Measurements from ENCODE around the gene SPTAN1.

GRCh38 chr9:128643519-128644300 lies 91.3 kb downstream of the SPTAN1 start:
- no peak for TF ChIP-seq CTCF (conservative IDR thresholded peaks at IDR 0.05; ENCODE audit: low read depth, low read length)
- TF ChIP-seq POLR2A (IDR thresholded peaks at IDR 0.05; ENCODE audit: low read depth, low read length): no peak
- TF ChIP-seq CEBPB (IDR thresholded peaks at IDR 0.05; ENCODE audit: low read depth, low read length): no peak
- TF ChIP-seq RAD21 (IDR thresholded peaks at IDR 0.05; ENCODE audit: low read length): no peak
- no peak for TF ChIP-seq SMC3 (IDR thresholded peaks at IDR 0.05; ENCODE audit: low read depth, low read length)
- TF ChIP-seq RCOR1 (IDR thresholded peaks at IDR 0.05; ENCODE audit: insufficient replicate concordance, low read length): no peak
- no peak for TF ChIP-seq MXI1 (IDR thresholded peaks at IDR 0.05; ENCODE audit: borderline replicate concordance, low read depth, low read length)
- no peak for TF ChIP-seq USF2 (IDR thresholded peaks at IDR 0.05; ENCODE audit: low read depth, low read length)
- no peak for TF ChIP-seq BHLHE40 (IDR thresholded peaks at IDR 0.05; ENCODE audit: low read depth, low read length)
- TF ChIP-seq CHD1 (IDR thresholded peaks at IDR 0.05; ENCODE audit: low read depth, low read length): no peak
